Measurements from ENCODE around the gene MAPKAPK2.

- TF ChIP-seq, protein P1, sequence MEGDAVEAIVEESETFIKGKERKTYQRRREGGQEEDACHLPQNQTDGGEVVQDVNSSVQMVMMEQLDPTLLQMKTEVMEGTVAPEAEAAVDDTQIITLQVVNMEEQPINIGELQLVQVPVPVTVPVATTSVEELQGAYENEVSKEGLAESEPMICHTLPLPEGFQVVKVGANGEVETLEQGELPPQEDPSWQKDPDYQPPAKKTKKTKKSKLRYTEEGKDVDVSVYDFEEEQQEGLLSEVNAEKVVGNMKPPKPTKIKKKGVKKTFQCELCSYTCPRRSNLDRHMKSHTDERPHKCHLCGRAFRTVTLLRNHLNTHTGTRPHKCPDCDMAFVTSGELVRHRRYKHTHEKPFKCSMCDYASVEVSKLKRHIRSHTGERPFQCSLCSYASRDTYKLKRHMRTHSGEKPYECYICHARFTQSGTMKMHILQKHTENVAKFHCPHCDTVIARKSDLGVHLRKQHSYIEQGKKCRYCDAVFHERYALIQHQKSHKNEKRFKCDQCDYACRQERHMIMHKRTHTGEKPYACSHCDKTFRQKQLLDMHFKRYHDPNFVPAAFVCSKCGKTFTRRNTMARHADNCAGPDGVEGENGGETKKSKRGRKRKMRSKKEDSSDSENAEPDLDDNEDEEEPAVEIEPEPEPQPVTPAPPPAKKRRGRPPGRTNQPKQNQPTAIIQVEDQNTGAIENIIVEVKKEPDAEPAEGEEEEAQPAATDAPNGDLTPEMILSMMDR (IDR thresholded peaks at IDR 0.05), result no peak
- TF ChIP-seq EZH2 (IDR thresholded peaks at IDR 0.05; ENCODE audit: borderline replicate concordance, insufficient read depth, low read depth, low read length, poor library complexity, severe bottlenecking), result no peak
Measured at GRCh38 chr1:206651014-206651413, 33.7 kb upstream of the MAPKAPK2 start.
